HL-60/S4 (cell line): ENCODE results near the gene PHTF2.
"Not testable (repeated sequence)": the region's sequence is repeated elsewhere in the genome, so short reads cannot be mapped to it uniquely, and the experiment has no call there.

ENCODE experiments used
- in situ Hi-C: fragments of 300-500 bp; cut with MboI; formaldehyde crosslinking; loops from 2 replicates; pipeline ENCODE4 v1.14.3; 2022; ENCODE audit warnings: low sequenced_read_pairs

The PHTF2 gene

GRCh38 chr7:77982926-77983550 lies 184.5 kb downstream of the PHTF2 start:
- in situ Hi-C loops, result no loop called here

- in situ Hi-C loops, result no loop called here
These were observed 185.4 kb downstream of the PHTF2 start for GRCh38 chr7:77983973-77984372.

- in situ Hi-C loops, result no loop called here
These were observed 186.8 kb downstream of the PHTF2 start for GRCh38 chr7:77985232-77985973.

GRCh38 chr7:77985974-77986339 lies 187.4 kb downstream of the PHTF2 start:
- in situ Hi-C loops, result no loop called here

- in situ Hi-C loops, result no loop called here
These were observed 191.5 kb downstream of the PHTF2 start for GRCh38 chr7:77989981-77990566.

GRCh38 chr7:77991656-77992055 lies 193.1 kb downstream of the PHTF2 start:
- in situ Hi-C loops, result no loop called here

GRCh38 chr7:77993838-77994237 lies 195.3 kb downstream of the PHTF2 start:
- in situ Hi-C loops, result no loop called here

- in situ Hi-C loops, result no loop called here
These were observed 197.1 kb downstream of the PHTF2 start for GRCh38 chr7:77995717-77996116.

- in situ Hi-C loops, result not testable (repeated sequence)
These were observed 200.6 kb downstream of the PHTF2 start for GRCh38 chr7:77999168-77999567.

GRCh38 chr7:78002021-78002420 lies 203.4 kb downstream of the PHTF2 start:
- in situ Hi-C loops, result no loop called here

- in situ Hi-C loops, result no loop called here
These were observed 204.1 kb downstream of the PHTF2 start for GRCh38 chr7:78002715-78003114.

- in situ Hi-C loops, result no loop called here
These were observed 207.6 kb downstream of the PHTF2 start for GRCh38 chr7:78006063-78006755.
